GM23338 (cell line): ENCODE results near the gene DMAC2L. TPM values are rescaled to one million over a fixed set of nuclear protein-coding genes. Genes with fewer than 3 reads are reported as not detected.

Experiments
- ATAC-seq: fragments of 200-7000 bp; cut with Tn5 transposase; 3 replicates; pipeline ENCODE4 v1.9.1; 2020
- DNase-seq: peaks from one replicate; pipeline ENCODE4 v3.0.0-alpha.2; 2015; ENCODE audit warnings: low spot score
- H2AFZ ChIP-seq: fragments of 200-600 bp; sonication (generic); 2 replicates; pipeline ENCODE4 v1.8.0; 2016; ENCODE audit warnings: antibody characterized with exemption, mild to moderate bottlenecking, moderate library complexity
- H3F3A ChIP-seq: fragments of 200-600 bp; sonication (generic); replicated peaks from 2 replicates; pipeline ENCODE4 v1.8.0; 2017; ENCODE audit warnings: antibody characterized with exemption, mixed run types, low read depth
- H3K27ac ChIP-seq: fragments of 200-600 bp; sonication (generic); 2 replicates; pipeline ENCODE4 v1.6.1; 2016; ENCODE audit warnings: low read depth
- H3K27me3 ChIP-seq: fragments of 200-600 bp; sonication (generic); 2 replicates; pipeline ENCODE4 v1.8.0; 2016; ENCODE audit warnings: mild to moderate bottlenecking, mixed run types, moderate library complexity; ENCODE audit not compliant: insufficient read depth
- H3K36me3 ChIP-seq: fragments of 200-600 bp; sonication (generic); 2 replicates; pipeline ENCODE4 v1.8.0; 2016; ENCODE audit warnings: mild to moderate bottlenecking; ENCODE audit not compliant: insufficient read depth
- H3K4me1 ChIP-seq: fragments of 200-600 bp; sonication (generic); 2 replicates; pipeline ENCODE4 v1.8.0; 2016; ENCODE audit warnings: mild to moderate bottlenecking, moderate library complexity; ENCODE audit not compliant: insufficient read depth
- H3K4me2 ChIP-seq: fragments of 200-600 bp; sonication (generic); 2 replicates; pipeline ENCODE4 v1.7.1; 2017; ENCODE audit warnings: mixed run types
- H3K4me3 ChIP-seq: fragments of 200-600 bp; sonication (generic); 2 replicates; pipeline ENCODE4 v1.6.1; 2016; ENCODE audit warnings: mixed run types
- H3K79me2 ChIP-seq: fragments of 200-600 bp; sonication (generic); replicated peaks from 2 replicates; pipeline ENCODE4 v1.8.0; 2017; ENCODE audit warnings: mild to moderate bottlenecking; ENCODE audit not compliant: insufficient read depth
- H3K9me2 ChIP-seq: fragments of 200-600 bp; sonication (generic); 2 replicates; pipeline ENCODE4 v1.8.0; 2017; ENCODE audit not compliant: insufficient read depth
- H4K20me1 ChIP-seq: fragments of 200-600 bp; sonication (generic); replicated peaks from 2 replicates; pipeline ENCODE4 v1.8.0; 2017; ENCODE audit warnings: mild to moderate bottlenecking; ENCODE audit not compliant: insufficient read depth
- H3K27ac Mint-ChIP-seq: 2 replicates; pipeline ENCODE4 v1.8.0; 2020; ENCODE audit warnings: inconsistent platforms, mild to moderate bottlenecking, moderate library complexity, mixed read lengths
- H3K27me3 Mint-ChIP-seq: 3 replicates; pipeline ENCODE4 v1.8.0; 2022; ENCODE audit warnings: low read depth, mild to moderate bottlenecking, moderate library complexity, mixed read lengths, inconsistent platforms; ENCODE audit not compliant: insufficient read depth, poor library complexity
- H3K36me3 Mint-ChIP-seq: 3 replicates; pipeline ENCODE4 v1.8.0; 2021; ENCODE audit warnings: low read depth, mild to moderate bottlenecking, inconsistent platforms, moderate library complexity, mixed read lengths
- H3K4me1 Mint-ChIP-seq: 3 replicates; pipeline ENCODE4 v1.8.0; 2020; ENCODE audit warnings: mild to moderate bottlenecking, inconsistent platforms, mixed read lengths
- H3K4me3 Mint-ChIP-seq: 3 replicates; pipeline ENCODE4 v1.8.0; 2021; ENCODE audit warnings: moderate library complexity, mild to moderate bottlenecking, inconsistent platforms, mixed read lengths
- H3K9me3 Mint-ChIP-seq: 3 replicates; pipeline ENCODE4 v1.8.0; 2020; ENCODE audit warnings: moderate library complexity, mild to moderate bottlenecking, inconsistent platforms, mixed read lengths
- CTCF ChIP-seq, 2 experiments: fragments of 200-600 bp in 1 of 2; sonication (generic) in 1 of 2; conservative IDR thresholded peaks; 2 replicates each; pipeline versions ENCODE4 v1.5.1 to v1.6.1; 2016 to 2017; ENCODE audit warnings: antibody characterized with exemption in 2 of 2, low read depth in 2 of 2, mild to moderate bottlenecking in 2 of 2, moderate library complexity in 1 of 2
- ETS1 ChIP-seq: IDR thresholded peaks from 2 replicates; pipeline ENCODE4 v1.6.1; 2016; ENCODE audit warnings: antibody characterized with exemption
- EZH2phosphoT487 ChIP-seq: fragments of 200-600 bp; sonication (generic); IDR thresholded peaks from one replicate; pipeline ENCODE4 v1.8.1; 2018; ENCODE audit warnings: antibody characterized with exemption; ENCODE audit not compliant: unreplicated experiment
- JUNB ChIP-seq: IDR thresholded peaks from one replicate; pipeline ENCODE4 v1.6.1; 2016; ENCODE audit warnings: antibody characterized with exemption; ENCODE audit not compliant: unreplicated experiment
- POLR2AphosphoS5 ChIP-seq: IDR thresholded peaks from 2 replicates; pipeline ENCODE4 v1.6.1; 2016; ENCODE audit warnings: antibody characterized with exemption, low read depth
- REST ChIP-seq: IDR thresholded peaks from one replicate; pipeline ENCODE4 v1.6.1; 2018; ENCODE audit warnings: antibody characterized with exemption; ENCODE audit not compliant: unreplicated experiment
- STAT1 ChIP-seq: IDR thresholded peaks from one replicate; pipeline ENCODE4 v1.6.1; 2016; ENCODE audit warnings: antibody characterized with exemption; ENCODE audit not compliant: unreplicated experiment
- ZNF331 ChIP-seq: fragments of 250-450 bp; sonication (Bioruptor Pico); IDR thresholded peaks from 2 replicates; pipeline ENCODE4 v1.5.0; 2020; ENCODE audit warnings: low read depth, mild to moderate bottlenecking, moderate library complexity
- polyA plus RNA-seq: library from polyadenylated mRNA; unstranded; fragments of >200 nt; fragmentation: Nextera tagmentation; extraction: Ambion mirVana; gene quantifications from 2 replicates; pipeline ENCODE4 v1.2.1, GENCODE V29; 2016
- total RNA-seq: library from RNA; depleted of rRNA; stranded (reverse); fragments of >200 nt; shearing (Covaris generic); gene quantifications from 2 replicates; pipeline ENCODE4 v1.2.3, GENCODE V29; 2014

DMAC2L gene
- total and polyA plus RNA-seq, 2 experiments from 2014 or later: 22.5 to 33.8 TPM

- no peak for ATAC-seq
- H3K4me3 ChIP-seq: no peak overlapping the region
- DNase-seq: no peak
- no peaks in the 10 kb centered on the region for H3K27me3 ChIP-seq
- H3K4me2 ChIP-seq: no peak overlapping the region
- peaks cover 2% of the 10 kb centered on the region for H3K27me3 Mint-ChIP-seq
- no peaks in the 10 kb centered on the region; the same call in none of the 2 replicates for H3K4me1 ChIP-seq
- H3K4me1 Mint-ChIP-seq: peaks cover 29% of the 10 kb centered on the region
- H3K27ac ChIP-seq: peak overlapping the region; percentile 28
- peak overlapping the region; percentile 80 for H2AFZ ChIP-seq
- H3K36me3 ChIP-seq: no peaks in the 10 kb centered on the region
- H3K4me3 Mint-ChIP-seq: no peak overlapping the region
- H3K36me3 Mint-ChIP-seq: no peaks in the 10 kb centered on the region
- no peaks in the 10 kb centered on the region for H3K9me3 Mint-ChIP-seq
- no peaks in the 10 kb centered on the region for H3K9me2 ChIP-seq
- TF ChIP-seq ETS1 (no peak), ZNF331 (CRISPR knock-in tag) (no peak), REST (no peak), CTCF (conservative IDR thresholded peaks at IDR 0.05; ENCODE audit: low read depth in 2 of 2) (no peak), JUNB (no peak)
- H3K27ac Mint-ChIP-seq: no peak overlapping the region
- no peaks in the 10 kb centered on the region for H3F3A ChIP-seq
- H4K20me1 ChIP-seq: no peaks in the 10 kb centered on the region
- no peaks in the 10 kb centered on the region for H3K79me2 ChIP-seq
Measured at GRCh38 chr14:50345846-50346422, 33.8 kb downstream of the DMAC2L start.

GRCh38 chr14:50347521-50347920 lies 35.4 kb downstream of the DMAC2L start:
- Histone ChIP-seq H3K36me3 (no peaks in the 10 kb centered on the region), H3F3A (no peaks in the 10 kb centered on the region), H3K4me3 (no peak overlapping the region), H3K9me2 (no peaks in the 10 kb centered on the region), H3K27me3 (no peaks in the 10 kb centered on the region), H3K79me2 (no peaks in the 10 kb centered on the region), H3K4me2 (no peak overlapping the region), H3K27ac (no peak overlapping the region), H3K4me1 (no peaks in the 10 kb centered on the region; the same call in none of the 2 replicates), H2AFZ (peak overlapping the region; percentile 30; the same call in 1 of the 2 replicates), H4K20me1 (no peaks in the 10 kb centered on the region)
- H3K27ac Mint-ChIP-seq: peak overlapping the region; percentile 1; the same call in 1 of the 2 replicates
- no peak for DNase-seq
- no peaks in the 10 kb centered on the region for H3K9me3 Mint-ChIP-seq
- peaks cover 2% of the 10 kb centered on the region for H3K27me3 Mint-ChIP-seq
- no peak overlapping the region for H3K4me3 Mint-ChIP-seq
- H3K4me1 Mint-ChIP-seq: peaks cover 25% of the 10 kb centered on the region
- ATAC-seq: no peak
- H3K36me3 Mint-ChIP-seq: no peaks in the 10 kb centered on the region
- TF ChIP-seq STAT1: no peak
- no peak for TF ChIP-seq EZH2phosphoT487
- no peak for TF ChIP-seq ETS1
- no peak for TF ChIP-seq POLR2AphosphoS5
